CD4-positive, CD25-positive, alpha-beta regulatory T cell (primary cell): ENCODE data around the gene CXXC5. TPM values are rescaled to one million over a fixed set of nuclear protein-coding genes. Genes with fewer than 3 reads are reported as not detected.

Experiments
- ATAC-seq, 2 donors: fragments of 150-1000 bp; cut with Tn5 transposase; one replicate each; pipeline ENCODE4 v1.10.0; 2021; ENCODE audit warnings: low read depth in 2 of 2, moderate number of reproducible peaks in 2 of 2, moderate library complexity in 1 of 2
- DNase-seq, 3 donors: peaks; one replicate each; pipeline versions ENCODE4 v3.0.0 to v3.0.0-alpha.2; 2012 to 2022; ENCODE audit warnings: mixed read lengths in 1 of 3
- H3K27ac ChIP-seq: one replicate; pipeline ENCODE4 v1.7.0; 2013; ENCODE audit warnings: mild to moderate bottlenecking, low read length; ENCODE audit not compliant: insufficient read depth, poor library complexity, severe bottlenecking
- H3K27me3 ChIP-seq: one replicate; pipeline ENCODE4 v1.7.0; 2013; ENCODE audit warnings: low read length; ENCODE audit not compliant: control insufficient read depth, insufficient read depth
- H3K36me3 ChIP-seq: one replicate; pipeline ENCODE4 v1.7.0; 2013; ENCODE audit warnings: mild to moderate bottlenecking, low read length, moderate library complexity; ENCODE audit not compliant: control insufficient read depth, insufficient read depth
- H3K4me1 ChIP-seq: 2 replicates; pipeline ENCODE4 v1.7.0; 2013; ENCODE audit warnings: mild to moderate bottlenecking, low read length; ENCODE audit not compliant: insufficient read depth, control insufficient read depth, poor library complexity, severe bottlenecking
- H3K4me3 ChIP-seq: one replicate; pipeline ENCODE4 v1.7.0; 2013; ENCODE audit warnings: low read depth, mild to moderate bottlenecking, low read length, moderate library complexity
- H3K9me3 ChIP-seq, 2 experiments: 1 replicate in 1 of 2; 2 replicates in 1 of 2; pipeline ENCODE4 v1.7.0; 2013; ENCODE audit warnings: low read length in 2 of 2, mild to moderate bottlenecking in 1 of 2, moderate library complexity in 1 of 2; ENCODE audit not compliant: control insufficient read depth in 2 of 2
- H3K27ac Mint-ChIP-seq, 3 donors: one replicate each; pipeline ENCODE4 v1.8.0; 2020 to 2022; ENCODE audit warnings: mild to moderate bottlenecking in 3 of 3, mixed read lengths in 3 of 3, moderate library complexity in 2 of 3
- H3K27me3 Mint-ChIP-seq: one replicate; pipeline ENCODE4 v1.8.0; 2022; ENCODE audit warnings: mild to moderate bottlenecking, mixed read lengths
- H3K36me3 Mint-ChIP-seq: one replicate; pipeline ENCODE4 v1.8.0; 2020; ENCODE audit warnings: mixed read lengths
- H3K4me1 Mint-ChIP-seq, 4 donors: one replicate each; pipeline ENCODE4 v1.8.0; 2020 to 2022; ENCODE audit warnings: mixed read lengths in 4 of 4, mild to moderate bottlenecking in 1 of 4
- H3K4me3 Mint-ChIP-seq, 4 donors: one replicate each; pipeline ENCODE4 v1.8.0; 2020 to 2022; ENCODE audit warnings: mild to moderate bottlenecking in 4 of 4, mixed read lengths in 4 of 4, moderate library complexity in 3 of 4
- H3K9me3 Mint-ChIP-seq, 7 donors: one replicate each; pipeline ENCODE4 v1.8.0; 2020 to 2022; ENCODE audit warnings: mixed read lengths in 7 of 7, mild to moderate bottlenecking in 3 of 7, moderate library complexity in 2 of 7
- polyA plus RNA-seq, 4 donors: library from polyadenylated mRNA; unstranded; fragments of 300-500 nt; fragmentation: Illumina TruSeq; gene quantifications; one replicate each; pipeline ENCODE4 v1.2.3, GENCODE V29; 2021
- total RNA-seq: library from RNA; stranded (reverse); gene quantifications from one replicate; pipeline ENCODE4 v1.2.3, GENCODE V29; 2022

CXXC5 gene
- total and polyA plus RNA-seq, 5 donors from 2014 or later = 4.6 to 12.7 (median 8.0) TPM

DNA sequence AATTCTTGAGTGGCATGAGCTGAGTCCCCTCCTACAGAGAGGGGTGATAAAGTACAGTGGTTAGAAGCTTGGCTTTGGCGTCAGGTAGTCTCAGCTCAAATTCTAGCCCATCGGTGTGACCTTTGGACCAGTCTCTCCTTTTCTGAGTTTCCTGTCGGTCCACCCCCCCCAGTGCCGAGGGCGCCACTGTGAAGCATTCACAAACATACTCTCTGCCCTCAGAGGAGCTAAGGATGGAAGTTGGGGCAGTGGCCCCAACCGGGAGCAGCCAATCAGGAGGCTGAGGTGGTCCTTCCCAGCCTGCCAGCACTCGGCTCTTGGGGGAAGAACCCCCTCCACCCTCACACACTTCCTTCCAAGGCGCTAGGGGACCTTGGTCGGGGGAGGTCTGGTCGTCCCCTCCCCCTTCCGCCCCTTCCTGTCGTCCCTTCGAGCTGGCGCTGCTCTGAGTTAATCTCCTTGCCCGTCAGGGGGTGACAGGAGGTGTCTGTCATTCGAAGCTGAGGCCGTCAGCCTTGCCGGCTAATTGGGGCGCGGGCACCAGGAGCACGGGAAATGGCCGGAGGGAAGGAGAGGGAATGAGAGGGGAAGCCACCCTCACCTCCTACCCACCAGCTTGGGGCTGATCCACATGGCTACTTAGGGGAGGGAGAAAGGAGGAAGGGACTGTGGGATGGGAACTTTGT is 53.0 kb downstream of the CXXC5 start:
- ATAC-seq = peak in 1 of 2 donors; percentile 25
- Mint-ChIP-seq H3K36me3 (peaks cover 3% of the 10 kb centered on the region), H3K27ac (peak overlapping the region in 1 of 3 donors; percentile 20), H3K4me1 (peaks cover 0 to 35% (median 6%) of the 10 kb centered on the region in 4 donors), H3K9me3 (peaks cover 0 to 4% (median 0%) of the 10 kb centered on the region in 7 donors), H3K27me3 (peaks cover 58% of the 10 kb centered on the region), H3K4me3 (no peak overlapping the region)
- Histone ChIP-seq H3K27me3 (peaks cover 5% of the 10 kb centered on the region), H3K4me3 (no peak overlapping the region), H3K4me1 (peaks cover 14% of the 10 kb centered on the region), H3K9me3 (no peaks in the 10 kb centered on the region), H3K27ac (no peak overlapping the region), H3K36me3 (no peaks in the 10 kb centered on the region)
- DNase-seq = no peak

DNA sequence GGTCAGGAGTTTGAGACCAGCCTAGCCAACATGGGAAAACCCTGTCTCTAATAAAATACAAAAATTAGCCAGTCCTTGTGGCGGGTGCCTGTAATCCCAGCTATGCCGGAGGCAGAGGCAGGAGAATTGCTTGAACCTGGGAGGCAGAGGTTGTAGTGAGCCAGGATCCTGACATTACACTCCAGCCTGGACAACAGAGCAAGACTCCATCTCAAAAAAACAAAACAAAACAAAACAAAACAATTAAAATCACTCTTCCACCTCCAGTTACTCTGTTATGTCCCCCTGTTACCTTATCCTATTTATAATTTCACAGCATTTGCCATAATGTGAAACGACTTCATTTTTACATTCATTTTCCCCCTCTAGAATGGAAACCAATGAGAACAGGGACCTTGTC is 54.4 kb downstream of the CXXC5 start:
- H3K36me3 ChIP-seq = no peaks in the 10 kb centered on the region
- no peak overlapping the region for H3K27ac Mint-ChIP-seq
- peaks cover 5% of the 10 kb centered on the region for H3K27me3 ChIP-seq
- peaks cover 3% of the 10 kb centered on the region for H3K36me3 Mint-ChIP-seq
- H3K27me3 Mint-ChIP-seq = peaks cover 51% of the 10 kb centered on the region
- H3K4me1 ChIP-seq = peaks cover 4% of the 10 kb centered on the region
- peaks cover 0 to 4% (median 0%) of the 10 kb centered on the region in 7 donors for H3K9me3 Mint-ChIP-seq
- H3K27ac ChIP-seq = no peak overlapping the region
- H3K4me3 ChIP-seq = no peak overlapping the region
- no peaks in the 10 kb centered on the region for H3K9me3 ChIP-seq
- peaks cover 0 to 38% (median 6%) of the 10 kb centered on the region in 4 donors for H3K4me1 Mint-ChIP-seq
- ATAC-seq (no peak), DNase-seq (no peak)
- H3K4me3 Mint-ChIP-seq = peak overlapping the region in 1 of 4 donors; percentile 55

DNA sequence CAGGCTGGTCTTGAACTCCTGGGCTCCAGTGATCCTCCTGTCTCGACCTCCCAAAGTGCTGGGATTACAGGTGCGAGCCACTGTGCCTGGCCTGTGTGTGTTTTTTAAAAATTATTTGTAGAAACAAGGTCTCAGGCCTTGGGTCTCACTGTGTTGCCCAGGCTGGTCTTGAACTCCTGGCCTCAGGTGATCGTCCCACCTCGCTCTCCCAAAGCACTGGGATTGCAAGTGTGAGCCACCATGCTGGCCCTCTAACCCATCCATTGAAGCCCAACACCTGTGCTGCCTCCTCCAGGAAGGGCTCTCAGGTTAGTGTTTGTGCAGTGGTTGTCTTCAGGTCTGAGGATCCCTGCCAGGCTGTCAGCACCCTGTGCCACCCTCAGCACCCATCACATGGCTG is 56.6 kb downstream of the CXXC5 start:
- peaks cover 37% of the 10 kb centered on the region for H3K27me3 Mint-ChIP-seq
- H3K9me3 Mint-ChIP-seq = peaks cover 0 to 4% (median 0%) of the 10 kb centered on the region in 7 donors
- Histone ChIP-seq H3K9me3 (no peaks in the 10 kb centered on the region), H3K4me1 (peaks cover 5% of the 10 kb centered on the region), H3K27me3 (peaks cover 5% of the 10 kb centered on the region), H3K36me3 (no peaks in the 10 kb centered on the region), H3K4me3 (no peak overlapping the region), H3K27ac (no peak overlapping the region)
- DNase-seq = no peak
- H3K36me3 Mint-ChIP-seq = peaks cover 3% of the 10 kb centered on the region
- H3K27ac Mint-ChIP-seq = no peak overlapping the region
- H3K4me1 Mint-ChIP-seq = peaks cover 0 to 40% (median 5%) of the 10 kb centered on the region in 4 donors
- no peak overlapping the region for H3K4me3 Mint-ChIP-seq
- no peak for ATAC-seq

DNA sequence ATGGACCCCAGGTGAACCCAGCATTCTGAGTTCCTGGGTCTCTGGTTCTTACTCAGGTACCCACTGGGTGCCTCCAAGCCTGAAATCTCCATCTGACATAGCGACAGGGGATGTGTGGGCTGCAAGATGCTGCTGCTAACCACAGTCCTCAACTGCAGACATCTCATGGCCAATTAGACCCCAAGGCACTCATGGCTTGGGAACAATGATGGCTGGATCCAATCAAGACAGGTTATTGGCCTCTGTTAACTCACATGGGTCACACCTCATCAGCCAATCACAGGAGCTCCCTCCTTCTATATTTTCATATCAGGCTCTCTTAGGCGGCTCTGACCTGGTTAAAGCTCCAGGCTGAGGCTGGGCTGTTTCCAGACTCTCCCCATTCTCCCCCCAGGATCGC is 57.0 kb downstream of the CXXC5 start:
- Histone ChIP-seq H3K4me3 (no peak overlapping the region), H3K9me3 (no peaks in the 10 kb centered on the region), H3K27ac (no peak overlapping the region), H3K4me1 (peaks cover 9% of the 10 kb centered on the region), H3K27me3 (peaks cover 5% of the 10 kb centered on the region), H3K36me3 (no peaks in the 10 kb centered on the region)
- Mint-ChIP-seq H3K27me3 (peaks cover 38% of the 10 kb centered on the region), H3K4me3 (no peak overlapping the region), H3K9me3 (peaks cover 0 to 4% (median 0%) of the 10 kb centered on the region in 7 donors), H3K4me1 (peaks cover 0 to 43% (median 6%) of the 10 kb centered on the region in 4 donors), H3K36me3 (peaks cover 3% of the 10 kb centered on the region), H3K27ac (peak overlapping the region in 2 of 3 donors; percentile 25 to 47)
- DNase-seq (no peak), ATAC-seq (no peak)

DNA sequence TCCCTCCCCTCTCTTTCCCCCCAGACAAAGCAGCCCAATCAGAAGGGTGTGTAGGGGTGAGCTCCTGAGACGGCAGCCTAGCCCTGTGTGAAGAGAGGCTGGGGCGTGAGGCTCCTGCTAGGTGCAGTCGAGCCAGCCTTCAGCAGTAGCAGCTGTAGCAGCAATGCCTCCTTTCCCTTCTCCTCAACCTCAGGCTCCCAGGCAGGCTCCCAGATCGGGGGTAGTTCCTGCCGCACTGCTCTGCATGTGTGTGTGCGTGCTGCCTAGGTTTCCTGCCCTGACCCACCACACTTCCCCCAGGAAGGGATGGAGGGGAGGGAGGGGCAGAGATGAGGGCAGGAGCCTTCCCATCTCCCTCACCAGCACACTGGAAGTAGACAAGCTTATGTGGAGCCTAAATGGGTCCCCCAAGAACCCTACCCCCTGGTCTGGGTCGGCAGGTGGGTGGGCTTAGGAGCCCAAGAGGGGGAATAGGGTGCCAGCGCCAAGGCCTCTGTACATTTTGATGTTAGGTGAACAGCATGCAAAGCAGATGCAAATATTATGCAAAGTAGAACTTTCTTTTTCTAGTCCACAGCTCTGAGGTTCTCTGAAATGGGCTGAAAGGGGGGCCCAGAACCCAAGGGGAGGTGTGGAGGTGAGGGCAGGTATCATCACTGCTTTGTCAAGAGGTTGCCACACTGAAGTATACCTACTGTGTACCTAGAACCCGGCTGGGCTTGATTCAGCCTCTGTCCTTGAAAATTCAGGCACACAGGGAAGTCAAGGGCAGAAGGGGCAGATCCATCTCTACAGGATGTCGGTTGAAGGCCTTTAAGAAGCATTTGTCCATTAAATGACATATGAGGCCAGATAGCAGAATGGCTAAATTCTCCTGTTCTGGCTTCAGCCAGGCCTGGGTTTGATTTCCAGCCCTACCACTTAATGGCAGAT is 57.8 kb downstream of the CXXC5 start:
- H3K4me1 Mint-ChIP-seq = peaks cover 0 to 45% (median 7%) of the 10 kb centered on the region in 4 donors
- no peak overlapping the region for H3K4me3 ChIP-seq
- peaks cover 39% of the 10 kb centered on the region for H3K27me3 Mint-ChIP-seq
- H3K4me3 Mint-ChIP-seq = no peak overlapping the region
- ATAC-seq = no peak
- H3K4me1 ChIP-seq = peaks cover 17% of the 10 kb centered on the region
- no peak overlapping the region for H3K27ac ChIP-seq
- H3K9me3 ChIP-seq = no peaks in the 10 kb centered on the region
- no peak for DNase-seq
- peaks cover under 1% of the 10 kb centered on the region for H3K27me3 ChIP-seq
- H3K36me3 Mint-ChIP-seq = peaks cover 3% of the 10 kb centered on the region
- H3K36me3 ChIP-seq = no peaks in the 10 kb centered on the region
- H3K9me3 Mint-ChIP-seq = peaks cover 0 to 6% (median 0%) of the 10 kb centered on the region in 7 donors
- peak overlapping the region in 2 of 3 donors; percentile 25 to 47 for H3K27ac Mint-ChIP-seq

DNA sequence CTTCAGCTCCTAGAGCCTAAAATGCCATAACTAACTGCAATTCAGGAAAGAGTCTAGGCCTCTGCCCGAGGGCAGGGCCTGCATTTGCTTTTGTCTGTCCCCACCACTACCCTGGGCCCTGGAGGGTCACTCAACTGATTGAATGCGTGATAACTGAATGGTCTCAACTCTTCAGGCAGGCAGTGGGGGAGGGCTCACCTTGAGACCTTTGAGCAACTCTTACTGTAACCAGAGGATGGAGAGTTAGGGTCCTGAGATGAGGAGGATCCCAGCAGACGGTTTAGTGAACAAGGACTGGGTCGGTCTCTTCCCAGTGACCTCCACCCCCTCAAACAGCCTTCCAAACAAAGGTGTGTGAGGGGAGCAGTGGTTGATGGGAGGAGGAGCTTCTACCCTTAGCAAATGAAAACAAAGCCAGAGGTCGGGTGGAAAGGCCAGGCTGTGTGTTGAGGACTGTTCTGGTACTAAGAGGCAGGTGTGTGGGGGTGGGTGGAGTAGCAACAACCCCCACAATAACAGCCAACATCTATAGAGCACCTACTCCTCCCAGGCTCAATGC is 59.4 kb downstream of the CXXC5 start:
- peaks cover 26% of the 10 kb centered on the region for H3K4me1 ChIP-seq
- no peak overlapping the region for H3K27ac ChIP-seq
- DNase-seq = no peak
- H3K4me1 Mint-ChIP-seq = peaks cover 0 to 43% (median 7%) of the 10 kb centered on the region in 4 donors
- peak overlapping the region in 2 of 3 donors; percentile 25 to 42 for H3K27ac Mint-ChIP-seq
- H3K9me3 ChIP-seq = no peaks in the 10 kb centered on the region
- no peak for ATAC-seq
- peaks cover 27% of the 10 kb centered on the region for H3K27me3 Mint-ChIP-seq
- peaks cover 3% of the 10 kb centered on the region for H3K27me3 ChIP-seq
- H3K36me3 Mint-ChIP-seq = no peaks in the 10 kb centered on the region
- H3K4me3 ChIP-seq = no peak overlapping the region
- peaks cover 0 to 6% (median 0%) of the 10 kb centered on the region in 7 donors for H3K9me3 Mint-ChIP-seq
- peak overlapping the region in 2 of 4 donors; percentile 14 to 20 for H3K4me3 Mint-ChIP-seq
- H3K36me3 ChIP-seq = no peaks in the 10 kb centered on the region

DNA sequence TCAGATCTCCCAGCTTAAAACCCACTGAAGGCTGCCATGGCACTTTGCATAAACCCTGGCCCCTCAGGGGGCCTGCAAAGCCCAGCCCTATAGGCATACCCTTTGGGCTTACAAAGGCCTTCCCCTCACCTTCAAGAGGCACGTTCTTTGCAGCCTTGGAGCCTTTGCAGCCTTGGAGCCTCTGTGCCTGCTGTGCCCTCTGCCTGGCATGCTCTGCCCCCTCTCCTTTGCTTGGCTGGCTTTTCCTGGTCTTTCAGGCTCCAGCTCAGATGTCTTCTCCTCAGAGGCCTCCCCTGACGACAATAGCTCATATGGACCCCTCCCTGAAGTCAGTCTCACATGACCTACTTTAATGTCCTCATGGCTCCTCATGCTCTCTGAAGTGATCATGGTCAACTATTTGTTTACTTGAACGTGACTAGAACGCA is 60.3 kb downstream of the CXXC5 start:
- no peaks in the 10 kb centered on the region for H3K36me3 ChIP-seq
- Mint-ChIP-seq H3K36me3 (no peaks in the 10 kb centered on the region), H3K27ac (peak overlapping the region in 2 of 3 donors; percentile 25 to 80), H3K4me3 (peak overlapping the region in 3 of 4 donors; percentile 48 to 80 (median 61)), H3K4me1 (peaks cover 0 to 45% (median 7%) of the 10 kb centered on the region in 4 donors), H3K27me3 (peaks cover 25% of the 10 kb centered on the region), H3K9me3 (peaks cover 0 to 2% (median 0%) of the 10 kb centered on the region in 7 donors)
- ATAC-seq (no peak), DNase-seq (no peak)
- H3K4me3 ChIP-seq = no peak overlapping the region
- peaks cover 26% of the 10 kb centered on the region for H3K4me1 ChIP-seq
- no peaks in the 10 kb centered on the region for H3K9me3 ChIP-seq
- H3K27ac ChIP-seq = no peak overlapping the region
- peaks cover 8% of the 10 kb centered on the region for H3K27me3 ChIP-seq
